T-helper 2 cell (primary cell): Measurements from ENCODE around the gene RPUSD2.

Experiments
- DNase-seq, 5 experiments: peaks; one replicate each; pipeline versions ENCODE4 v3.0.0 to v3.0.0-alpha.2; 2012 to 2022
- total RNA-seq, 2 donors: gene quantifications; one replicate each; lab custom pipeline; 2026; lab: John Stamatoyannopoulos, UW

The RPUSD2 gene, protein sequence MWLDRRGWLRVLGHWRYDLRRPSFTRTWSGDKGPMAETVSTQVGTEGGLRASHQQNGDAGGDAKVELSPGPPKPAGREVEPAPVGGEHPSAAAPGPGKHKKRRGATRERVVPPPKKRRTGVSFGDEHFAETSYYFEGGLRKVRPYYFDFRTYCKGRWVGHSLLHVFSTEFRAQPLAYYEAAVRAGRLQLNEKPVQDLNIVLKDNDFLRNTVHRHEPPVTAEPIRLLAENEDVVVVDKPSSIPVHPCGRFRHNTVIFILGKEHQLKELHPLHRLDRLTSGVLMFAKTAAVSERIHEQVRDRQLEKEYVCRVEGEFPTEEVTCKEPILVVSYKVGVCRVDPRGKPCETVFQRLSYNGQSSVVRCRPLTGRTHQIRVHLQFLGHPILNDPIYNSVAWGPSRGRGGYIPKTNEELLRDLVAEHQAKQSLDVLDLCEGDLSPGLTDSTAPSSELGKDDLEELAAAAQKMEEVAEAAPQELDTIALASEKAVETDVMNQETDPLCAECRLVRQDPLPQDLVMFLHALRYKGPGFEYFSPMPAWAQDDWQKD
- total RNA-seq: 8.1 to 12.7 reads per million in 2 donors

DNA sequence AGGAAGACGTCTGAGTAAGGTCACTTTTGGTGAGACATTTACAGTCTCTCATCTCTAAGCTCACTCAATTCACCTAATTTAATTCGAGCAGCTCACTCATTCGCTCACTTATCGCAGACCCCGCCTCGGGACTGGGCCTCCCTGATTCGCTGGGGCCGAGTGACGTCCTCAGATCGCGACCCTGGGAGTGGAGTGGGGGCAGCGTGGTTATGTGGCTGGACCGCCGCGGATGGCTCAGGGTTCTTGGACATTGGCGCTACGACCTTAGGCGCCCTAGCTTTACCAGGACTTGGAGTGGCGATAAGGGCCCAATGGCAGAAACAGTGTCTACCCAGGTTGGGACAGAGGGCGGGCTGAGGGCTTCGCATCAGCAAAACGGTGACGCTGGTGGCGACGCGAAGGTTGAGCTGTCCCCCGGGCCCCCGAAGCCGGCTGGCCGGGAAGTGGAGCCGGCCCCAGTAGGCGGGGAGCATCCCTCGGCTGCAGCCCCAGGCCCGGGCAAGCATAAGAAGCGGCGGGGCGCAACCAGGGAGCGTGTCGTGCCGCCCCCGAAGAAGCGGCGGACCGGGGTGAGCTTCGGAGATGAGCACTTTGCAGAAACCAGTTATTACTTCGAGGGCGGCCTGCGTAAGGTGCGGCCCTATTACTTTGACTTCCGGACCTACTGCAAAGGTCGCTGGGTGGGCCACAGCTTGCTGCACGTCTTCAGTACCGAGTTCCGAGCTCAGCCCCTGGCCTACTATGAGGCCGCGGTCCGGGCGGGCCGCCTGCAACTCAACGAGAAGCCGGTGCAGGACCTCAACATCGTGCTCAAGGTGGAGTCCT, at the start of gene RPUSD2:
RPUSD2 (plus strand) TSS at position 171 of the 825 bp plus-strand sequence; CDS start at position 210, 39 bp downstream.
- peak; percentile 75 to 93 (median 87) for DNase-seq

DNA sequence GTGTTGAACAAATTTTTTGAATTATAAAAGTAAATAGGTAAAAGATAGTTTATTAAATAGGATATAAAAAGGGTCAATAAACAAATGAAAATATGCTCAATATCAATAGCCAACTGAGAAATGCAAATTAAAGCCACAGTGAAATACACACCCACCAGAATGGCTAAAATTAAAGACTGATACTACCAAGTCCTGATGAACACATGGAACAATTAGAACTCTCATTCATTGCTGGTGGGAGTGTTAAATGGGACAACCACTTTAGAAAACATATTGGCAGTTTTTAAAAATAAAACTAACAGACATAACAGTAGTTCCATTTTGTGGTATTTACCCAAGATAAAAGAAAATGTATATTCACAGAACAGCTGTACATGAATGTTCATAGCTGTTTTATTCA, 45.5 kb upstream of the RPUSD2 start:
- DNase-seq: no peak

DNA sequence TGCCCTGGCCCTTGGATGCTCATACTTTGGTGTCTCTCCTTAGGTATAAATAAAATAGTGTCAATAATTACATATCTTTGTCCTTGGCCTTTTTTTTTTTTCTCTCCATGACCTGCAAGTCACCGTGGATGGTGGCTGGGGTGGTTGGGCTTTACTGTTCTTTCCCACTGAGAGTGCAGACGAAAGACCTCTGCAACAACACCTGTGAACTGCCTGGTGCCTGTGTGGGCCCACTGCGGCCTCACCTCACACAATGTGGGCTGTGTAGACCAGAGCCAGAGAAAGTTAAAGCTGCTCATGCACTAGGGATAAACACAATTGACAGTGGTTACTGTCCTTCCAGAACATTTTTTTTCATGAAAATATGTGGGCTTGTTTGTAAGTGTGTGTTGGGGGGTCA, 43.2 kb upstream of the RPUSD2 start:
- no peak for DNase-seq

DNA sequence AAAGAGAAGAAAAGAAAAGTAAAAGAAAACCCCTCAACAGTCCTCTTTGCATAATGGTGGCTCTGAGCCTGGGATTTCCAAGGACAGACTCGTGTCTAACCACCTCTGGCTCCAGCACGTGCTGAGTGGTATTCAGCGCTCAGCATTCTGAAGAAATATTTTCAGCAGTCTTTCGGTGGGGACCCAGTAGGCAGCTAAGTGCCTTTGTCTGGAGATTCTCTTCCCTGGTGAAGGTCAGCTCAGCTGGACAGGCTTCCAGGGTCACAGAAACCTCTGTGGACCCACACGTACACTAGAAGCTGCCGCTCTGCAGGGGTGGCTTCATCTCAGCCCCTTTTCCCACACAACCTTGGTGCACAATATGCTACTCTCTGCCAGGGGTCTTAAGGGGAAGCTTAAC, 40.3 kb upstream of the RPUSD2 start:
- DNase-seq: no peak

DNA sequence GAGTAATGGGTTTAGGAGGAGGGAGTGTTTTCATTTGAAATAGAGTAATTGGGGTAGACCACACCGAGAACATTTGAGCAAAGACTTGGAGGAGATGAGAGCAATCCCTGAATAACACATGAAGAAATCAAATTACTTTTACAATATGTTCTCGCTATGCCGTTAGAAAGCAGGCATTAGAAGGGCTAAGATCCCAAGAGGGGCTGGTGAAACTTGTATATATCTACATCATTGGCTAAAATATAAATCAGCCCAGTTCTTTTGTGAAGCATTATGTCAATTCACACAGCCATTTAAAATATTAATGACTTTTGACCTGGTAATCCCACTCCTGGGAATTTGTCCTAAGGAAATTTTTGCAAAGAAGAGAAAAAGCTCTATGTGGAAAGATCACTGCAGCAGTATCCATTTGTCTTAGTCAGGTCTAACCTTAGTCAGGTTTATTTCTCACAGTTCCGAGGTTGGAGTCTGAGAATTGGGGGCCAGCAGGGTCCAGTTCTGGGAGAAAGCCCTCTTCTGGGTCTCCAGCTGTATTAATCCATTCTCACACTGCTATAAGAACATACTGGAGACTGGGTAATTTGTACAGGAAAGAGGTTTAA, 35.2 kb upstream of the RPUSD2 start:
- DNase-seq: no peak

DNA sequence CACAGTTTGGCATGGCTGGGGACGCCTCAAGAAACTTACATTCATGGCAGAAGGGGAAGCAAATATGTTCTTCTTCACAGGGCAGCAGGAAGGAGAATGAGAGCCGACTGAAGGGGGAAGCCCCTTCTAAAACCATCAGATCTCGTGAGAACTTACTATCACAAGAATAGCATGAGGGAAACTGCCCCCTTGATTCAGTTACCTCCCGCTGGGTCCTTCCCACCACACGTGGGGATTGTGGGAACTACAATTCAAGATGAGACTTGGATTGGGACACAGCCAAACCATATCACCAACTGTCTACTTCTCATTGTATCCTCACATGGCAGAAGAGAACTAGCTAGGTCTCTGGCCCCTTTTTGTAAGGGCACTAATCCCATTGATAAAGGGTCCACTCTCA, 34.7 kb upstream of the RPUSD2 start:
- DNase-seq: no peak

DNA sequence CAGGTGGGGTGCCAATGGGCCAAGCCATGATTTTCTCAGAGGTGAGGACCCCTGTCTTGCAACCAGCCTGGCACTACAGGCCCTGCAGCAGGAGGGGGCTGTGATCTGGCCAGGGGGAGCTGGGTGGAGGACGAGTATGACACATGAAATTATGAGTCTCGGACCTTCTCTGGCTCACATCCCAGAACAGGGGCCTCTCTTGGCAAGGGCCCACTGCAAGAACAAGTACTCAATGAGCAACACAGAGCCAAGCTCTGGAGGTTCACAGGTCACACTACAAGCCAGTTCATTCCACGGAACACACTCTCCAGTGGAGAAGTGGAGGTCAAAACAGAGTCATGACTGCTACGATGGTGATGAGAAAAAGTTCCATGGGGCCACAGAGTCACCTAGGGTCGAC, 32.6 kb upstream of the RPUSD2 start:
- DNase-seq: no peak

DNA sequence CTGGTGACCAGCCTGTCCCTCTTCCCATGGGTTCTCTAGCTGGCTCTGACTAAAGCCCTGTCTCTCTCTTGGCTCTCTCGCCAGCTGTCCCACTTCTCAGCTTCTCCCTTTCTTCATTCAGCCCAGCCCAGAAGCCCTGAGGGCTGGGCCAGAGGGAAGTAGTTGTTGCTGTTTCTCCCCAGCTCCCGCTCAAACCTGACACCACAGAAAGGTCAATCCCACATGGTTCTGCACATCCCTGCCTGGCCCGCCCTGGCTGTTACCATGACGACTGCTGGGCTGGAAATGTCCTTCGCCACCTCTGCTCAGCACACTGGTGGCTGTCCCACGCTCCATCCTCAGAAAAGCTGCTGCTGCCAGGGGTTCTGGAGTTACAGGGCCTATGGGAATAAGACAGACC, 30.1 kb upstream of the RPUSD2 start:
- no peak for DNase-seq

DNA sequence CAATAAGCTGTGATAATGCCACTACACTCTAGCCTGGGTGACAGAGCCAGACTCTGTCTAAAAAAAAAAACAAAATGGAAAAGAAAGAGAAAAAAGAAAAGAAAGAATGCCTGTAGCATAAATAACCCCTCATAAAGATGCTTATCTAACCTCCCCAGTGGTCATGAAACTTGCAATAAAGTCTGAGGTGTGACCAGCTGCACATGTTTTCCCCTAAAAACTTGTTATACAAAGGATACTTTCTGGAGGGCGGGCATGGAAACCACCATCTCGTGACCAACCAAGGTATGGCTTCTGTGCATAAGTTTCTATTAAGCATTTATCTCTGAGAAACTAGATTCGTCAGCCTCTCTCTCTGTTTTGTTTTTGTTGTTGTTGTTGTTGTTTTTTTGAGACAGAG, 26.0 kb upstream of the RPUSD2 start:
- no peak for DNase-seq

DNA sequence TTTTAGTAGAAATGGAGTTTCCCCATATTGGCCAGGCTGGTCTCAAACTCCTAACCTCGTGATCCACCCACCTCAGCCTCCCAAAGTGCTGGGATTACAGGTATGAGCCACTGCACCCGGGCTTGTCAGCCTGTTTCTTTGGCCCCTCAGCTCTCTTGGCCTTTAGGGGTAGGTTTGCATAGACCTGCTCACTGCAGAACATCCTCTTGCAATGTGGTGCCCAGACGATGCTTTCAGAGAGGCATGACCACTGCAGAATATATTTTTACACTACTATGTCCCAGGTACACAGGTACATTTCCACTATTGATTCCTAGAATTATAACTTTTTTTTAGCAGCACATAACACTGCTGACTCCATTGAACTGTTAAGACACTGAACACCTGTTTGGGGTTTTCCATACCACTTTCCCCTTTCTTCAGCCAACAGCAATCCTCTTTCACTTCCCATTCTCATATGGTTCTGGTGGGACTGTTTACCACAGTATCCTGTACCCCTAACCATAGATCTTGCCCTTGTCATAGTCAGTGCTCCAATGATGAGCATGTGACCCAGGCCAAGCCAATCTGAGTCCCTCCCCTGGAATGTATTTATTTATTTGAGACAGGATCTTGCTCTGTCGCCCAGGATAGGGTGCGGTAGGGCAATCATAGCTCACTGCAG, 25.3 kb upstream of the RPUSD2 start:
- no peak for DNase-seq

DNA sequence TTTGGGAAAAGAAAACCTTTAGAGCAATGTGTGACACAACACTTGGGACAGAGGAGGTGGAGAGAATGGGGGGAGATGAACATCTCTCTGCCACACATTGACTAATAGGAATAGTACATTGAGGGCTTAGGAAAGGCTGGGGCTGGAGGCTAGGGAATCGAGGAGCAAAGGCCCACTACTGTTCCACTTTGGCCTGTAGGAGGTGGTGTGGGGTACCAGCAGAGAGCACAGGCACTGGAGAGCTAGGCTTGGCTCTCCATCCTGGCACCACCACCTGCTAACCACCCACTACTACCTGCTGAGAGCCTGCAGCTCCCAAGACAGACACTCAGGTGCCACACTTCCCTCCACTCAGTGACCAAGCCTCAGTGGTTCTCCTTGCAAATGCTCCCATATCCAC, 23.6 kb upstream of the RPUSD2 start:
- no peak for DNase-seq

DNA sequence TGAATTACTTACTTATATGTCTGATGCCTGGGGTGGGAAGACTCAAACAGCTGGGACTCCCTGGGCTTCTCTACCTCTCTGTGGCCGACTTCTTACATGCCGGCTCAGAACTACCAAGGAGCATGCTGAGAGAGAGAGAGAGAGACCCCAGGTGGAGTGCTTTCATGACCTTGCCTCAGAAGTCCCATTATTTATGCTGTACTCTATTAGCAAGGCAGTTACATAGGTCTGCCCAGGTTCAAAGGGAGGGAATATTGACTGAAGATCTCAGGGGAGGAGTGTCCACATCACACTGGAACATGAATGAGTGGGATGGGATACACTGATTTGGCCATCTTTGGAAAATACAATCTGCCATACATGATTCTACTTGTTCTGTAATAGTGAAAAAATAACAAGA, 20.5 kb upstream of the RPUSD2 start:
- DNase-seq: no peak

DNA sequence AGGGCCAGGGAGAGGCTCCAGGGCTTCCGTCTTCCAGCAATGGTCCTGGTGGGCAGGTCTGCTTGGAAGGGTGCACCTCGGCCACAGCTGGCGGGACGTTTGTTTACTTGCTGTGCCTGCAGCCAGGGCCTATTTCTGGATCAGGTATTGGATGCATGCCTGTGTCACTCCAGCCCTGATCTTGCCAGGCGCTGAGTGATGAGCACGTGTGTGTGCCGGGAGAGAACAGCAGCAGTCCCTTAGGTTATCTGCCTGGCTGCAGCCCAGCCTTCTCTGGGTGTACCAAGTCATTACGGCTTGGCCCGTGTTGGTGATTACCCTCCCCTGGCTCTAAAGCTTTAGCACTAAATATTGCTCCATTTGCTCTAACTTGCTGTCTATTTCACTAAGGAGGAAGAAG, 19.2 kb upstream of the RPUSD2 start:
- no peak for DNase-seq

DNA sequence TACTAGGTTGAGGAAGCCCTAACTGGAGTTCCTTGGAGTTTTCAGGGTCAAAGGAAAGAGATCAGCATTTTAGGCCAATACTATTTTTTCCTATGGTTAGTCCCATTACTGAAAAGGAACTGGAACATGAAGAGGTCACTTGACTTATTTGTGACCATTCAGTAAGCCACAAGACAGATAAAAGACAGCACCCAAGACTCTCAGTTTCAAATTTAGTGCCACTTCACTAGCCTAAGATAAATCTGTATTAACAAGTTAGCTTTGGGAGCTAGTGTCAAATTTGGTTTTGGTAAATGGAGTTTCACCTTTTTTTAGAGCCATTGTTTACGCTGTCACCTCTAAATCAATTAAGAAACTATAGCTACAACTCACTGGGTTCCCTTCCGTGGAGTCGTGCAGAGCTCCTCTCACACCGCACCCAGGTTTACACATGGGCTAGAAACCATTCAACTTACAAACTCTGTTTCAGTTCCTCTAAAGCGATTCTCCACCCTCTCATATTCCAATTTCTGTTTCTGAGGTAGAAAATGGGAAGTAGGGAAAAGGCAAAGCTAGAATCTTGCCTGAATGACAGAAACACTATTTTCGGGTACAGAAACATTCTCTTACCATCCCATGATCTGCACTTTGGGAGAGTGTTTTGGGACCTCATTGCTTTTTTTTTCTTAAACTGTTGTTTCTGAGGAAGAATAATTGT, 18.6 kb upstream of the RPUSD2 start:
- DNase-seq: no peak

DNA sequence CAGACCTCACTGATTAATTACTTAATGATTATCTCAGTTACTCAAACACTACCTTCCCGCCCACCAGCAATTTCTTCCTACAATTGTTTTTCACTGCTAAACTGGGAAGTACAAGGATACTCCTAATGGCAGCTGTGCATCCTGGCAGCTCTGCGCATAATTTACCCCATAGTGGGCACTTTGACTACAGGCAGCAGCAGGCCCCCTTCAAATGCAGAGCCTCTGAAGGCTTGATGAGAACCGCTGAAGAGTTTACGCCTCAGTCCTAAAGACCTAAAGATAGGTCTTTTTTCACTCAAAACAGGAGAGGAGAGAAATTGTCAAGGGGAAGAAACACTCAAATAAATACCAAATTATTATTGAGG, 15.0 kb upstream of the RPUSD2 start:
- DNase-seq: no peak

DNA sequence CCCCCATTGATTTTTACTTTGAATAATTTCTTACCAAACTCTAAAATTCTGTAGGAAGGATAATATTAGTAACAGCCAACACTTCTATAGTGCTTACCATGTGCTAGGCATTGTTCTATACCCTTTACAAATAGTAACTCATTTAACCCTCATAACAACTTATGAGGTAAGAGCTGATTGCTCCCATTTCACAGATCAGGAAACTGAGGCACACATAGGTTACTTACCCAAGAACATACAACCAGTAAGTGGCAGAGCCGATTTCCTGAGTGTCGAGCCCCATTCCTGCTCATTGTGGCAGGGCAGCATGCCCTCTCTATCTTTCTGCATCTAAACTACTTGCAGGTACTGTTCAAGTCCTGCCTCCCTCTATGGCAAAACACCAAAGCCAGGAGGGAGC, 13.2 kb upstream of the RPUSD2 start:
- no peak for DNase-seq

DNA sequence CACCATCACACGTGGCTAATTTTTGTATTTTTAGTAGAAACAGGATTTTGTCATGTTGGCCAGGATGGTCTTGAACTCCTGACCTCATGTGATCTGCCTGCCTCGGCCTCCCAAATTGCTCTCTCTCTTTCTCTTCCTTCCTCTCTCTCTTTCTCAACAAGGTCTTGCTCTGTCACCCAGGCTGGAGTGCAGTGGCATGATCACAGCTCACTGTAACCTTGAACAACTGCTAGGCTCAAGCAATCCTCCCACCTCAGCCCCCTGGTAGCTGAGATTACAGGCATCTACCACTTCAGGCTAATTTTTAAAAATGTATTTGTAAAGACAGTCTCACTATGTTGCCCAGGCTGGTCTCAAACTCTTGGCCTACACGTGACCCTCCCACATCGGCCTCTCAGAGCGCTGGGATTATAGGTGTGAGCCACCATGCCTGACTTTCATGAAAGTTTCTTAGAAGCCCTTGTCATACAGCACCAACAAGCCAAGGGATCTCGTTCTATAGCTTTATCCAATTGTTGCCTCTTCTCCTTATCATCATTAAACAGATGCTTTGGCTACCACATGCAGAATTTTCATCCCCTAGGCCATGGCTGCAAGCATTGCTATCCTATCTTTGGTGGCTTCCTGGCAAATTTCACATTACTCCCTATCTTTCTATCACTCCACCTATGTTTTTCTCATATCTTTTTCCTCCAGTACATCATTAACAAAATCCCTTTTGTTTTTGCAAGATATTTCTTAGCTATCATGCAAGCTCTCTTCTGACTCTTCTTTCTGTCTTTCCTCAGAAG, 10.0 kb upstream of the RPUSD2 start:
- DNase-seq: no peak

DNA sequence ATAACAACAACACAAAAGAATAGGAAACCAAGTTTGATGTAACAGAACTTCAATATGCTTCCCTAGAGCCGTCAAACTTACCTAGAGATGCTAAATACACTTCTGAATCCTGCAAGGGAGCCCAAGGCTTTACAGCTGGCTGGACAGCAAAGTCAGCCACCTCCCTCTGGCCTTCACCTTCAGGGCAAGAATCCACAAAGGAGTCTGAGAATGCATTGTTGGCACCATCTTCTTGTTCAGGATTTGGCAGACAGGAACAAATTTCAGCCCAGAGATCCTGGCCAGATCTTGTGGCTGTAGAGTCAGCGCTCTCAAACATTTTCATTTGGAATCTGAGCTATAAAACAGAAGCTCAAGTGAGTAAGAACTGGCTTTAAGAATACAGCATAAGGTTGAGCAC, 6.4 kb upstream of the RPUSD2 start:
- DNase-seq: no peak

DNA sequence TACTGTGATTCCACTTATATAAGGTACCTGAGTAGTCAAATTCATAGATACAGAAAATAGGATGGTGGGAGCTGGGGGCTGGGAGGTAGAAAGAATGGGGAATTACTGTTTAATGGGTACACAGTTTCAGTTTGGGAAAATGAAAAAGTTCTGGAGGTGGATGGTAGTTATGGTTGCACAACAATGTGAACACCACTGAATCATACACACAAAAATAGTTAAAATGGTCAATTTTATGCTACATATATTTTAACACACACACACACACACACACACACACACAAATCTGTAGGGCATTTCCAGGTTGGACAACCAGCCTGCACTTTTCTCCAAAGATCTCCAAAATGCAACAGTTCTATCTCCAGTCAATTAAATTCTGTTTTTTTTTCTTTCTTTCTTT, 5.7 kb upstream of the RPUSD2 start:
- no peak for DNase-seq

DNA sequence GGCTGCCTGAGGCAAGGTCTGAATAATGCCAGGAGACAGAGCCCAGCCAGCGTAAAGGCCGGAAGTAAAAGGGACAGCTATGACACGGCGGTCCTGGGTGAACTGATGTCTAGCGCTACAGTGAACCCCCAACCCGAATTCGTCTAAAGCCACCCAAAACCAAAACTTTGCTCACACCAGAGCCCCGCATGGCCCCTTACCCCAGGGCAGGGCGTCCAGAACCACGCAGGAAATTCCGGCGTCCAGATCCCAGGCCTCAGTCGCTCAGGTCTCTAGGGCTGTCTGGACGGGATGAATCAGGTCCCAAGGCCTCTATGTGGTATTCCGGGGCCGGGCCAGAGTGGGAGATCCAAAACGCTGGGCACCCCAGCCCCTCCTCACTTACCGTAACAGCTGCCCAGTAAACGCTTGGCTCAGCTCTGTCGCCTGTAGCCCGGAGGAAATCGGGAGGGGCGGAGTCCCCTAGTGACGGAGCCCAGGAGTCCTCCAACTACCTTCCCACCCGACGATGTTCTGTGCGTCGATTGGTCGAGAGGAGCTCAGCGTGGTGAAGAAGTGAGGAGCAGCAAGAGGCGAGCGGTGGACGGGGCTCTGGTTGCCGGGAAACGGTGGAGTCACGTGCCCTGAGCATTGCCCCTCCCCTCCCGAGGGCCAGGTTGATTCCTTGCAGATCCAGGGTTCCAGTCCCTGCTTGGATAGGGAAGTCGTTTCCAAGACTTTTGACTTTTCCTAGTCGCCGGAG, 4.3 kb upstream of the RPUSD2 start, which contains the start of gene CCDC32:
CCDC32 (minus strand) TSS at position 452 of the 742 bp plus-strand sequence. CDS start 2,027 bp downstream, outside the sequence.
- peak; percentile 82 to 99 (median 93) for DNase-seq
